Fibroblast of villous mesenchyme (primary cell): Measurements from ENCODE around the gene PNPLA5. TPM values are rescaled to one million over a fixed set of nuclear protein-coding genes. Genes with fewer than 3 reads are reported as not detected.

Experiments used
- DNase-seq: peaks from one replicate; pipeline ENCODE4 v3.0.0-alpha.2; 2010; ENCODE audit warnings: low read depth
- H3K4me3 ChIP-seq: 2 replicates; pipeline ENCODE4 v1.5.1; 2011; ENCODE audit warnings: low read depth, mild to moderate bottlenecking, low read length
- CTCF ChIP-seq: IDR thresholded peaks from 2 replicates; pipeline ENCODE4 v1.5.1; 2012; ENCODE audit warnings: low read depth, mild to moderate bottlenecking, low read length; ENCODE audit not compliant: insufficient read depth
- total RNA-seq: library from RNA; depleted of rRNA; stranded (reverse); fragments of >200 nt; gene quantifications from 2 replicates; pipeline ENCODE4 v1.2.3, GENCODE V29; 2012

The PNPLA5 gene
- total RNA-seq, 1 donor = not detected

GRCh38 chr22:43847376-43848289 lies 44.2 kb downstream of the PNPLA5 start:
- H3K4me3 ChIP-seq = no peak overlapping the region
- no peak for DNase-seq
- TF ChIP-seq CTCF = no peak

DNA sequence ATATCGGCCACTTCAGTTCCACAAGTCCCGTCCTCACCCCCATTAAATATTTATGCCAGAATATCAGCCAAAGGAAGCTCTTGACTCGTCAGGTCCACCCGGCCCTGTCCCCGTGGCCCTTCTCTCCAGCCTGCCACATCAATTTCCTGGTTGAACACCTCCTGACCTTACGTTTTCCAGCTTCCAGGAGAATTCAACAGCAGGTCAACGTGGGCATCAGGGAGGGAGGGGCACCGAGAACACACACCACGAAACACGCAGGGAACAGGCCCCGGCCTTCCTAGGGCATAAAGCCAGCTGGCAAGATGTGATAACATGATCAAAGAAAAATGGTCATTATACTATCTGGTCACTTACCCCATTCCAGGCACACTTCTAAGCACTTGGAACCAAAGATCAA lies 44.8 kb downstream of the PNPLA5 start:
- no peak overlapping the region for H3K4me3 ChIP-seq
- DNase-seq = no peak
- TF ChIP-seq CTCF = no peak

- H3K4me3 ChIP-seq = no peak overlapping the region
- DNase-seq = no peak
- TF ChIP-seq CTCF = no peak
Measured at GRCh38 chr22:43845981-43846380, 45.8 kb downstream of the PNPLA5 start.

GRCh38 chr22:43844560-43845545 lies 47.0 kb downstream of the PNPLA5 start:
- no peak for DNase-seq

GRCh38 chr22:43843783-43844530 lies 47.9 kb downstream of the PNPLA5 start:
- no peak for TF ChIP-seq CTCF
- no peak overlapping the region for H3K4me3 ChIP-seq
- DNase-seq = no peak

More at GRCh38 chr22:43844560-43845545, 47.0 kb downstream of the PNPLA5 start:
- no peak overlapping the region for H3K4me3 ChIP-seq
- TF ChIP-seq CTCF = no peak

GRCh38 chr22:43841742-43842141 lies 50.1 kb downstream of the PNPLA5 start:
- DNase-seq = no peak
- H3K4me3 ChIP-seq = no peak overlapping the region
- TF ChIP-seq CTCF = no peak
